Endothelial cell of umbilical vein (primary cell): ENCODE measurements around the gene FCN2. TPM values are rescaled to one million over a fixed set of nuclear protein-coding genes. Genes with fewer than 3 reads are reported as not detected.

Source experiments
- BruUV-seq: library from RNA; stranded (reverse); fragments of 400-500 nt; replicated peaks from 2 replicates; lab custom pipeline; 2021; lab: Mats Ljungman, UMichigan
- CTCF ChIA-PET: fragments of 300-600, 350-600 bp; sonication (Branson Sonifier 250); formaldehyde crosslinking; loops from one replicate; lab custom pipeline; 2021; ENCODE audit warnings: antibody characterized with exemption, inconsistent platforms; lab: Charles Lee
- POLR2A ChIA-PET: fragments of 300-600, 350-600 bp; sonication (Branson Sonifier 250); formaldehyde crosslinking; loops from one replicate; lab custom pipeline; 2021; ENCODE audit warnings: antibody characterized with exemption, inconsistent platforms; lab: Charles Lee
- DNase-seq: peaks from one replicate; pipeline ENCODE4 v3.0.0-alpha.2; 2011; ENCODE audit warnings: low read depth, low spot score
- FAIRE-seq: peaks from 2 replicates; lab custom pipeline; 2011; peaks lifted over from hg19 to GRCh38; lab: Jason Lieb, UNC
- H2AFZ ChIP-seq: 2 replicates; pipeline ENCODE4 v1.6.0; 2012; ENCODE audit warnings: low read depth, low read length, control low read depth, inconsistent platforms
- H3K27ac ChIP-seq: 2 replicates; pipeline ENCODE4 v1.5.1; 2011; ENCODE audit warnings: low read depth, mild to moderate bottlenecking, control low read depth, low read length, moderate library complexity; ENCODE audit not compliant: insufficient read depth
- H3K27me3 ChIP-seq, 2 experiments: 2 replicates each; pipeline versions ENCODE4 v1.6.0 to v1.6.1; 2011; ENCODE audit warnings: low read length in 2 of 2, mixed read lengths in 1 of 2; ENCODE audit not compliant: control insufficient read depth in 2 of 2, insufficient read depth in 2 of 2
- H3K36me3 ChIP-seq, 2 experiments: 2 replicates in 1 of 2; 3 replicates in 1 of 2; pipeline ENCODE4 v1.5.1; 2011; ENCODE audit warnings: low read length in 2 of 2, mild to moderate bottlenecking in 1 of 2, moderate library complexity in 1 of 2; ENCODE audit not compliant: control insufficient read depth in 2 of 2, insufficient read depth in 2 of 2; ENCODE audit errors: extremely low read depth in 1 of 2
- H3K4me1 ChIP-seq: 3 replicates; pipeline ENCODE4 v1.5.1; 2011; ENCODE audit warnings: mild to moderate bottlenecking, low read length; ENCODE audit not compliant: control insufficient read depth, insufficient read depth; ENCODE audit errors: extremely low read depth
- H3K4me2 ChIP-seq: 2 replicates; pipeline ENCODE4 v1.6.1; 2011; ENCODE audit warnings: low read length, control low read depth, mixed read lengths; ENCODE audit not compliant: insufficient read depth
- H3K4me3 ChIP-seq, 3 experiments: fragments of 200-600 bp in 1 of 3; sonication (generic), shearing (Covaris generic) in 1 of 3; replicated peaks in 1 of 3; 2 replicates each; pipeline ENCODE4 v1.5.1; 2011 to 2016; ENCODE audit warnings: control low read depth in 3 of 3, low read length in 3 of 3, mild to moderate bottlenecking in 2 of 3, inconsistent platforms in 1 of 3, low read depth in 1 of 3, moderate library complexity in 1 of 3; ENCODE audit not compliant: insufficient read depth in 1 of 3
- H3K79me2 ChIP-seq: 2 replicates; pipeline ENCODE4 v1.6.0; 2012; ENCODE audit warnings: low read length, inconsistent platforms; ENCODE audit not compliant: control insufficient read depth, insufficient read depth
- H3K9ac ChIP-seq: replicated peaks from 2 replicates; pipeline ENCODE3; 2011; ENCODE audit warnings: low read length, control low read depth; ENCODE audit not compliant: insufficient read depth; ENCODE audit errors: extremely low read depth
- H3K9me1 ChIP-seq: replicated peaks from 3 replicates; pipeline ENCODE4 v1.6.0; 2011; ENCODE audit warnings: mild to moderate bottlenecking, low read length; ENCODE audit not compliant: control insufficient read depth, insufficient read depth; ENCODE audit errors: extremely low read depth
- H3K9me3 ChIP-seq: replicated peaks from 2 replicates; pipeline ENCODE4 v1.5.1; 2012; ENCODE audit warnings: low read length, inconsistent platforms; ENCODE audit not compliant: control insufficient read depth, insufficient read depth
- H4K20me1 ChIP-seq: replicated peaks from 2 replicates; pipeline ENCODE3; 2011; ENCODE audit warnings: mild to moderate bottlenecking, low read length; ENCODE audit not compliant: control insufficient read depth, insufficient read depth; ENCODE audit errors: extremely low read depth
- CTCF ChIP-seq, 2 donors: IDR thresholded peaks; 1 replicate in 1 of 2; 2 replicates in 1 of 2; pipeline ENCODE4 v1.5.1; 2011; ENCODE audit warnings: low read length in 2 of 2, mild to moderate bottlenecking in 2 of 2, moderate library complexity in 2 of 2, control low read depth in 1 of 2, inconsistent platforms in 1 of 2, low read depth in 1 of 2; ENCODE audit not compliant: insufficient read depth in 1 of 2; ENCODE audit errors: extremely low read depth in 1 of 2
- EZH2 ChIP-seq: IDR thresholded peaks from 2 replicates; pipeline ENCODE4 v1.6.1; 2012; ENCODE audit warnings: borderline replicate concordance, low read depth, mild to moderate bottlenecking, moderate library complexity, low read length, inconsistent platforms; ENCODE audit not compliant: severe bottlenecking
- FOS ChIP-seq: IDR thresholded peaks from 2 replicates; pipeline ENCODE4 v1.6.1; 2011; ENCODE audit warnings: mild to moderate bottlenecking, low read length, moderate library complexity, borderline replicate concordance; ENCODE audit not compliant: insufficient read depth
- GATA2 ChIP-seq: IDR thresholded peaks from 2 replicates; pipeline ENCODE4 v1.7.0; 2011; ENCODE audit warnings: low read depth, mild to moderate bottlenecking, moderate library complexity, mixed read lengths, low read length; ENCODE audit not compliant: insufficient read length, insufficient read depth
- JUN ChIP-seq: IDR thresholded peaks from 2 replicates; pipeline ENCODE4 v1.6.1; 2011; ENCODE audit warnings: borderline replicate concordance, low read depth; ENCODE audit not compliant: insufficient read length, insufficient read depth
- MYC ChIP-seq: IDR thresholded peaks from one replicate; pipeline ENCODE4 v1.6.1; 2011; ENCODE audit warnings: mild to moderate bottlenecking, low read depth, low read length
- POLR2A ChIP-seq: IDR thresholded peaks from 2 replicates; pipeline ENCODE4 v1.6.1; 2012; ENCODE audit warnings: low read depth, mild to moderate bottlenecking, control low read depth, low read length
- POLR2AphosphoS5 ChIP-seq: IDR thresholded peaks from 2 replicates; pipeline ENCODE4 v1.6.1; 2012; ENCODE audit warnings: low read depth, mild to moderate bottlenecking, control low read depth, low read length, moderate library complexity; ENCODE audit not compliant: insufficient read depth
- dilution Hi-C: fragments of 300-500 bp; cut with MboI; formaldehyde crosslinking; loops from one replicate; pipeline ENCODE4 v1.15.0; 2019; ENCODE audit warnings: low sequenced_read_pairs; ENCODE audit not compliant: extremely low pct_ligation_motif_present
- intact Hi-C: fragments of 100-400 bp; cut with micrococcal nuclease; formaldehyde crosslinking; loops from one replicate; pipeline ENCODE4 v1.10.0; 2022
- polyA plus RNA-seq, 4 experiments: library from polyadenylated mRNA; depleted of rRNA in 3 of 4; stranded (reverse) in 3 of 4; unstranded in 1 of 4; fragments of >200 nt; gene quantifications; 2 replicates each; pipeline versions ENCODE4 v1.2.1 to v1.2.3, GENCODE V29; 2011 to 2012; ENCODE audit warnings: missing spikeins in 1 of 4
- total RNA-seq: library from RNA; stranded (reverse); gene quantifications from 2 replicates; pipeline ENCODE4 v1.2.3, GENCODE V29; 2021
- TF ChIP-seq, protein P1 (sequence below): IDR thresholded peaks from 2 replicates; pipeline ENCODE4 v1.6.1; 2011; ENCODE audit not compliant: insufficient read depth, insufficient read length

FCN2 gene
- total and polyA plus RNA-seq, 2 donors (not counting 3 experiments of a cell fraction or from before 2014, with no cell fraction given), result not detected

DNA sequence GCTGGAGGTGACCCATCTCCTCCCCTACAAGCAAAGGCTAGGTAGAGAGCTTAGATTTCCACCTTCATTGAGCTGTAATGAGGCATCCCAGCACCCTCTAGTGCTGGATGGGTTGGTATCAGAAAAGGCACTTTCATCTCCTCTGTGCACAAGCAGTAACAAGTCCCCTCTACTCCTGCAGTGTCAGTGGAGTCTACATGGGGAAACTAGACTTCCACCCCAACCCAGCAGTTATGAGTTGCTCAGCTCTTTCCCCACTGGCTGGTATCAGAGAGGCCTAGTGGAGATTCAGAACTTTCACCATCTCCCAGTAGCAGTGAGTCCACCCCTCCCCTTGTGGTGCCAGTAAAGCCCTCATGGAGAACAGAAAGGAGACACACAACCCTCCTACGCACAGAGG, 19.2 kb downstream of the FCN2 start:
- Histone ChIP-seq H4K20me1 (no peaks in the 10 kb centered on the region), H3K4me3 (no peak overlapping the region), H3K9ac (no peak overlapping the region), H3K4me2 (no peak overlapping the region), H3K27me3 (peaks cover 8 to 15% of the 10 kb centered on the region in 2 experiments), H3K4me1 (peaks cover 22% of the 10 kb centered on the region), H3K9me3 (no peaks in the 10 kb centered on the region), H3K27ac (no peak overlapping the region), H3K9me1 (no peaks in the 10 kb centered on the region), H3K36me3 (no peaks in the 10 kb centered on the region), H2AFZ (no peak overlapping the region), H3K79me2 (no peaks in the 10 kb centered on the region)
- FAIRE-seq (no peak), DNase-seq (no peak)
- intact Hi-C loops (no loop called here), dilution Hi-C loops (no loop called here)
- TF ChIP-seq CTCF (IDR thresholded peaks at IDR 0.05; ENCODE audit: extremely low read depth in 1 of 2, insufficient read depth in 1 of 2, low read depth in 1 of 2, low read length in 2 of 2) (no peak), EZH2 (no peak), POLR2A (no peak), GATA2 (no peak), MYC (no peak), POLR2AphosphoS5 (no peak), FOS (no peak), JUN (no peak)
- TF ChIP-seq, protein P1, sequence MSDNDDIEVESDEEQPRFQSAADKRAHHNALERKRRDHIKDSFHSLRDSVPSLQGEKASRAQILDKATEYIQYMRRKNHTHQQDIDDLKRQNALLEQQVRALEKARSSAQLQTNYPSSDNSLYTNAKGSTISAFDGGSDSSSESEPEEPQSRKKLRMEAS, result no peak
- ChIA-PET POLR2A (no interaction called here), CTCF (no interaction called here)
- no TSS peak for BruUV-seq
